Measurements from ENCODE around the gene RALGAPA1.
"Not testable (repeated sequence)": the region's sequence is repeated elsewhere in the genome, so short reads cannot be mapped to it uniquely, and the experiment has no call there.

RALGAPA1 gene

GRCh38 chr14:35821564-35822411, 12.7 kb upstream of the RALGAPA1 start:
- in situ Hi-C loops (cut with MboI; ENCODE audit: low sequenced_read_pairs) = no loop called here

GRCh38 chr14:35819591-35820540, 10.8 kb upstream of the RALGAPA1 start:
- in situ Hi-C loops (cut with MboI; ENCODE audit: low sequenced_read_pairs) = no loop called here

GRCh38 chr14:35818346-35819115, 9.4 kb upstream of the RALGAPA1 start:
- in situ Hi-C loops (cut with MboI; ENCODE audit: low sequenced_read_pairs) = no loop called here

DNA sequence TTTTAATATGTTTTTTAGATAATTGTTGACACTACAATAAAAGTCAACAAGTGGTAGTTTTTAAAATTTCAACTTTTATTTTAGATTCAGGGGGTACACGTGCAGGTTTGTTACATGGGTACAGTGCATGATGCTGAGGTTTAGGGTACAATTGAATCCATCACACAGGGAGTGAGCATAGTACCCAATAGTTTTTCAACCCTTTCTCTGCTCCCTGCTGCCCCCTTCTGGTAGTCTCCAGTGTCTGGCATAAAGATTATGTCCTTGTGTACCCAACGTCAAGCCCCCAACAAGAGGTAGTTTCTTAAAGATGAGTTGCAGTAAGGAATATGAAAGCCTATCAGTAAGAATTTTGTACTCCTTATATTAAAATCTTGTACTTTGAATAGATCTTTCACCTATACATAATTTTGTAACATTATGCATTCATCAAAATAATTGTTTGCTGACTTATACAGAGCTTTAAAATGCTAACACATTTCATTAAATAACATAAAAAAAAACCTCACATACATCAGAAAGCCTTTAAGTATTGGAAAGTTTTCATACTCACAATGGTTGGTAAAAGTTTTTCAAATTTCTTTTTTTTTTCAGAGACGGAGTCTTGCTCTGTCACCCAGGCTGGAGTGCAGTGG, 5.4 kb upstream of the RALGAPA1 start:
- in situ Hi-C loops (cut with MboI; ENCODE audit: low sequenced_read_pairs) = no loop called here

DNA sequence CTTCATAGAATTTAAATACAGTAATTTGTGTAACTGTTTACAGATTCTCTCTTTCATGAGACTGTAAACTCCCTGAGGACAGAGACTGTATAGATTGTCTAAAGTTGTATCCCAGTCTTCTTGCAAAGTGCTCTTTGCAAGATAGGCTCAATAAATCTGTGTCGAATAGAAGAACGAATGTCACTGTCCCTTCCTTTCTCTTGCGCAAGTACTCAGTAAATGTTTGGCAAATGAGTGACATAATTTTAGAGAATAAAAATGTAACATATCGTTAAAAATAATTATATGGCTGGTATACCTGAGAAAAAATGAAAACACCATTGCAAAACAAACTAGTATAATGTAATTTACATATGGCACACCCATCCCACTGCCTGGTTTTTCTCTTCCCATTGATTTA, 1.9 kb upstream of the RALGAPA1 start:
- in situ Hi-C loops (cut with MboI; ENCODE audit: low sequenced_read_pairs) = no loop called here

DNA sequence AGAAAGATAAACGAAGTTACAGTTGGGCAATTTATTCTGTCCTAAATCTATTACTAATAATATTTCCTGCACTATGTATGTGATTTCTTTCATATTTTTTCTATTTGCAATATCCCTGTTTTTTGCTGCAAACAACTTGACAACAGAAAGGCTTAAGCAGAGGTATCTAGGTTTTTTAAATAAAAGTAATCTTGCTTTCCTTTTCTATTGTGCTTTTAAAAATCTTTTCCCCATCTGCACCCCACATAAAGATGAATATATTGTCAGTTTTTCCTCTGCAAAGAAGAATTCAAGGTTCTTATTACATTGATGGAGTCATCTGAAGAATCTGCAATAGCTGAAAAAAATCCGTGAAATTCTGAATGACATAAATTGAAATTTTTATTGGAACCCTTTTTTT, 502 bp upstream of the RALGAPA1 start:
- in situ Hi-C loops (cut with MboI; ENCODE audit: low sequenced_read_pairs) = no loop called here

GRCh38 chr14:35808076-35808637, 938 bp downstream of the RALGAPA1 start:
- in situ Hi-C loops (cut with MboI; ENCODE audit: low sequenced_read_pairs) = no loop called here

DNA sequence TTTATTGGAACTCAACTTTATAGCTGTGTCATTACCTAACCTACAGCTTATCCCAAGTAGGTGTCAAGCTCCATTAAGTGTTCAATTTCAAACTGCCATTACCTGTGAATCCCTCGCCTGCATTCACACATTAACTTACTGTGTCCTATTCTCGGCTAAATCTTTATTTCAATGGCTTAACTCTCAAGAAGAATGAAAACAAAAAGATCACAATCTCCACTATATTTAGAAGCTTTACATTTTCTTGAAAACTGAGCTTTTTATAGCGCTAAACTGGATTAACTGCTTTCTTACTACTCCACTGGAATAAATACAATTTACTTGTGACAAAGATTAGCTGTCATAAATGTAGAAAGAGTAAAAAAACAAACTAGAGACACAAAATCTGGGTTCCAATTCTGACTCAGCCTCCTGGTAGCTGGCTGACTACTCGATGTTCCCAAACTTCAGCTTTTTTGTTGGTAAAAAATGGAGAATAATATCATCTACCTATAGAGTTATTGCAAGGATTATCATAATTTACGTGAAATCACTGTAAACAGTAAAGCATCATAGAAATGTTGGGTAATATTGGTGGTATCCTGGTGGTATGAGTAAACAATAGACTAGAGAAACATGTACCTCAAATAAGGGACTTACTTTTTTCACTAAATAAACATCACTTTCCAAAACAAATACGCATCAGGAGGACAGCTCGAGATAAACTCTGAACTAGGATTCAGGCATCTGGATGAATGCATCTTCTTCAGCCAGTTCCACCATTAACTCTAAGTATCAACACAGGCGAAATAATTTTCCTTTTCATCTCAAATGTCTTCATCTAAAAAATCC, 1.7 kb downstream of the RALGAPA1 start:
- in situ Hi-C loops (cut with MboI; ENCODE audit: low sequenced_read_pairs) = no loop called here

DNA sequence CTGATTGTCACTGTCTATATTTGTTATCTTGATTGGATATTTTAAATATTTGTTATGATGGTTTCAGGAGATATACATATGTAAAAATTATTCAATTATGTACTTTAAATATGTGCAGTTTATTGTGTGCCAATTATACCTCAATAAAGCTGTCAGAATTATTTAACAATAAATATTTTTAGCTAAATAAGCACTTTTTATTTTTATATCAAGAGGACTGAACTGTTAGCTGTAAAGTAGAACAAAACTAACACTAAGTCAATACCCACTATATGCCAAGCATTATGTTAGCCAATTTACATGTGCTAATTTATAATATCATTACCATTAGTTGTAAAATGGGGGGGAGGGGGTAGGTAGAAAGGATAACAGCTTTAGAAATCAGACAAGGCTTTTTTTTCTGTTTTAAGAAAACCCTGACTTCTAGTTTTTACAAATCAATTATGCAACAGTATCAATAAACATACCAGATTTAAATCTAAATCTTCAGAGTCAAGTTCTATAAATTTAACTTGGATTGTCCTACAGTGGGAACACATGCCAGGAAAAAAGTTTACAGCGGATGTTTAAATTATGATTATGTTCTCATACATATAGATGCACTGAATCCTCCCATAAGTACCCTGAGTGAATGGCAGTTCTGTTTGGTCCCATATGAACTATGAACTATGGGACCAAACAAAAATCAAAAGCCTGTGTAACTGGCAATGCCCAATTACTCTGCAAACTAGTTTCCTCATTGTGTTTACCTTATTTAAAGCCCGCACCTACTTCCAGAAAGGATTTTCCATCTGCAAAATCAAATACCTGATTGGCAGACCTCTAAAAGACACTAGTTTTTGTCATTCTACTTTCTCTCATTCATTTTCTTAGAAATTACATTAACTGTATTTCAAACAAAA, 2.8 kb downstream of the RALGAPA1 start:
- in situ Hi-C loops (cut with MboI; ENCODE audit: low sequenced_read_pairs) = no loop called here

DNA sequence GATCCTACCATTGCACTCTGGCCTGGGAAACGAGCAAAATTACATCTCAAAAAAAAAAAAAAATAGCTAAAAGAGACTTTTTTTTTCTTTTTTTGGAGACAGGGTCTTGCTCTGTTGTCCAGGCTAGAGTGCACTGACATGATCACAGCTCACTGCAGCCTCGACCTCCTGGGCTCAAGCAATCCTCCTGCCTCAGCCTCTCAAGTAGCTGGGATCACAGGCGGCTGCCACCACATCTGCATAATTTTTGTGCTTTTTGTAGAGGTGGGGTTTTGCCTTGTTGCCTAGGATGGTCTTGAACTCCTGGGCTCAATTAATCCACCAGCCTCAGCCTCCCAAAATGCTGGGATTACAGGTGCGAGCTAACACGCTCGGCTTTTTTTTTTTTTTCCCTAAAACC, 11.3 kb downstream of the RALGAPA1 start:
- in situ Hi-C loops (cut with MboI; ENCODE audit: low sequenced_read_pairs) = no loop called here

GRCh38 chr14:35789651-35790050, 19.4 kb downstream of the RALGAPA1 start:
- in situ Hi-C loops (cut with MboI; ENCODE audit: low sequenced_read_pairs) = no loop called here

GRCh38 chr14:35786856-35787255, 22.2 kb downstream of the RALGAPA1 start:
- in situ Hi-C loops (cut with MboI; ENCODE audit: low sequenced_read_pairs) = no loop called here

- in situ Hi-C loops (cut with MboI; ENCODE audit: low sequenced_read_pairs) = no loop called here
These were observed 25.4 kb downstream of the RALGAPA1 start for GRCh38 chr14:35783699-35784098.

- in situ Hi-C loops (cut with MboI; ENCODE audit: low sequenced_read_pairs) = no loop called here
These were observed 29.7 kb downstream of the RALGAPA1 start for GRCh38 chr14:35779368-35779767.

DNA sequence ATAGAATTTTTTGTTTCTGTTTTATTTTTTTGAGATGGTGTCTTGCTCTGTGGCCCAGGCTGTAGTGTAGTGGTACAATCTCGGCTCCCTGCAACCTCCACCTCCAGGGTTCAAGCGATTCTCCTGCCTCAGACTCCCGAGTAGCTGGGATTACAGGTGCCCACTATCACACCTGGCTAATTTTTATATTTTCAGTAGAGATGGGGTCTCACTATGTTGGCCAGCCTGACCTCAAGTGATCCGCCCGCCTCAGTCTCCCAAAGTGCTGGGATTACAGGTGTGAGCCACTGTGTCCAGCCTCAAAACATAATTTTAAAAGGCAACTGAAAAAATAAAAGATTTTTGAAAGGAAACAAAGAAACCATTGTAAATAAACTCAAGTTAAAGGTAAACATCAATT, 31.5 kb downstream of the RALGAPA1 start:
- in situ Hi-C loops (cut with MboI; ENCODE audit: low sequenced_read_pairs) = not testable (repeated sequence)

DNA sequence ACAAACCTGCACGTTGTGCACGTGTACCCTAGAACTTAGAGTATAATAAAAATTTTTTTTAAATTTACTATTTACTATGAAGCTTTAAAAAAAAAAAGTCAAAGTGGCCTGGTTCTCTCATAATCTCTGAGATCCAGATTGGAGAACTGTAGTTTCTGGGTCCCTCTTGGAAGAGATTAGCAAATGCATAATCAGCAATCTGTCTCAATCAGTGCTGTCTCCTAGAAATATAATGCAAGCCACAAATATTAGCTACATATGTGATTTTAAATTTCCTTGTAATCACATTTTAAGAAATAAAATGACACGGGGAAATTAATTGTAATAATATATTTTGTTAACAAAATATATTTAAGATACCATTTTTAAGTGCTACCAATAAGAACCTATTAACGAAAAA, 32.3 kb downstream of the RALGAPA1 start:
- in situ Hi-C loops (cut with MboI; ENCODE audit: low sequenced_read_pairs) = no loop called here

- in situ Hi-C loops (cut with MboI; ENCODE audit: low sequenced_read_pairs) = not testable (repeated sequence)
These were observed 33.0 kb downstream of the RALGAPA1 start for GRCh38 chr14:35776085-35776484.

DNA sequence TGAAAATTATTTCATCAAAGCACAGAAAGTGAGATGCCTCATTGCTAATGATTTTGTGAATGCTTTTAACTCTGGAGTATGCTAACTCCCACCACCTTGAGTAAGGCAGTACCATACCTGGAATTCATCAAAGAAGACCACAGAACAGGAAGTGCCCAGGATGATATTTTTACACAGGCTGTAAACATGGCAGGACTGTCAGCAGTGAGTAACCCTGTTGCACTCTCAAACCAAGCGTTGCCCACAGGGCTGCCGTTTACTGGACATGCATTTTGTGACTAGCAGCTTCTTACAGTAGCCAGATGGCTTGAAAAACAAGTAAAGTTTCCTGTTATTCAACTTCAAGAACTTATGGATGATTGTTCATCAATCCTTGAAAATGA, 42.4 kb downstream of the RALGAPA1 start:
- in situ Hi-C loops (cut with MboI; ENCODE audit: low sequenced_read_pairs) = no loop called here

Measured in HL-60/S4 treated with phorbol 12-myristate 13-acetate at 8.2 ng/mL for 4 days and 3 days (cell line).